Measurements from ENCODE around the gene CLIC4.

DNA sequence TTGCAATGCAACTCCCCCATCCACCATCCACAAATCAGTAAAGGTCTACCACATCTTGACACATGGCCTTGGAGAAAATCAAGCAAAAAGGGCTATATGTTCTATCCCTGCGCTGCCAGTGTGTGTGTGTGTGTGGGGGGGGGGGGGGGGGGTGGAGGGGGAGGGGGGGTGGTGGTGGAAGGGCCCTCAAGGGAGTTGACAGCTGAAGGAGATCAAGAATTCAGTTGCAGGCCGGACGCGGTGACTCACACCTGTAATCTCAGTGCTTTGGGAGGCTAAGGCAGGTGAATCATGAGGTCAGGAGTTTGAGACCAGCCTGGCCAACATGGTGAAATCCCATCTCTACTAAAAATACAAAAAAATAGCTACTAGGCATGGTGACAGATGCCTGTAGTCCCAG lies 37.6 kb upstream of the CLIC4 start:
- TF ChIP-seq, protein P1, sequence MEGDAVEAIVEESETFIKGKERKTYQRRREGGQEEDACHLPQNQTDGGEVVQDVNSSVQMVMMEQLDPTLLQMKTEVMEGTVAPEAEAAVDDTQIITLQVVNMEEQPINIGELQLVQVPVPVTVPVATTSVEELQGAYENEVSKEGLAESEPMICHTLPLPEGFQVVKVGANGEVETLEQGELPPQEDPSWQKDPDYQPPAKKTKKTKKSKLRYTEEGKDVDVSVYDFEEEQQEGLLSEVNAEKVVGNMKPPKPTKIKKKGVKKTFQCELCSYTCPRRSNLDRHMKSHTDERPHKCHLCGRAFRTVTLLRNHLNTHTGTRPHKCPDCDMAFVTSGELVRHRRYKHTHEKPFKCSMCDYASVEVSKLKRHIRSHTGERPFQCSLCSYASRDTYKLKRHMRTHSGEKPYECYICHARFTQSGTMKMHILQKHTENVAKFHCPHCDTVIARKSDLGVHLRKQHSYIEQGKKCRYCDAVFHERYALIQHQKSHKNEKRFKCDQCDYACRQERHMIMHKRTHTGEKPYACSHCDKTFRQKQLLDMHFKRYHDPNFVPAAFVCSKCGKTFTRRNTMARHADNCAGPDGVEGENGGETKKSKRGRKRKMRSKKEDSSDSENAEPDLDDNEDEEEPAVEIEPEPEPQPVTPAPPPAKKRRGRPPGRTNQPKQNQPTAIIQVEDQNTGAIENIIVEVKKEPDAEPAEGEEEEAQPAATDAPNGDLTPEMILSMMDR (IDR thresholded peaks at IDR 0.05; ENCODE audit: low read depth, low read length) = no peak
- no peak for TF ChIP-seq EZH2phosphoT487 (IDR thresholded peaks at IDR 0.05; ENCODE audit: low read depth)

All from OCI-LY3 (cell line).